GM13976 (cell line): ENCODE data around the gene YJU2.

Experiments
- DNase-seq: peaks from one replicate; pipeline ENCODE4 v3.0.0; 2012; ENCODE audit warnings: low spot score
- in situ Hi-C: fragments of 300-500 bp; cut with MboI; formaldehyde crosslinking; loops from one replicate; pipeline ENCODE4 v1.12.0; 2022; ENCODE audit warnings: low sequenced_read_pairs, mixed read lengths, inconsistent platforms; ENCODE audit not compliant: unreplicated experiment
- TF ChIP-seq, protein P1 (sequence below): IDR thresholded peaks from 2 replicates; pipeline ENCODE4 v1.5.1; 2012; ENCODE audit warnings: borderline replicate concordance, mild to moderate bottlenecking; ENCODE audit not compliant: insufficient read depth; ENCODE audit errors: extremely low read depth, missing control alignments, control extremely low read depth

Gene YJU2

DNA sequence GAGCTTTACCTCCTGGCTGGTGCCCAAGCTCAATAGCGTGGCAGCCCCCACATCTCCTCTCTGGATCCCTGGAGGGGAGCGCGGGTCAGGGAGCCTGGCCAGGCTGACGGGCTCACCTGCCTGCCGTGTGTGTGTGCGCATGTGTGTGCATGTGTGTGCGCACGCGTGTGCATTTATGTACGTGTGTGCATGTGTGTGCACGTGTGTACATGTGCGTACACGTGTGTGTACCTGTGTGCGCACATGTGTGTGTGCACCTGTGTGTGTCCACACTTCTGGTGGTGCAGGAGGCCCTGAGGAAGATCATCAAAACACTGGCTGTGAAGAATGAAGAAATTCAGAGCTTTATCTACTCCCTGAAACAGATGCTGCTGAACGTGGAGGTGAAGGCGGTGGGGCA, 58.8 kb downstream of the YJU2 start:
- in situ Hi-C loops, result no loop called here
- DNase-seq, result no peak
- TF ChIP-seq, protein P1, sequence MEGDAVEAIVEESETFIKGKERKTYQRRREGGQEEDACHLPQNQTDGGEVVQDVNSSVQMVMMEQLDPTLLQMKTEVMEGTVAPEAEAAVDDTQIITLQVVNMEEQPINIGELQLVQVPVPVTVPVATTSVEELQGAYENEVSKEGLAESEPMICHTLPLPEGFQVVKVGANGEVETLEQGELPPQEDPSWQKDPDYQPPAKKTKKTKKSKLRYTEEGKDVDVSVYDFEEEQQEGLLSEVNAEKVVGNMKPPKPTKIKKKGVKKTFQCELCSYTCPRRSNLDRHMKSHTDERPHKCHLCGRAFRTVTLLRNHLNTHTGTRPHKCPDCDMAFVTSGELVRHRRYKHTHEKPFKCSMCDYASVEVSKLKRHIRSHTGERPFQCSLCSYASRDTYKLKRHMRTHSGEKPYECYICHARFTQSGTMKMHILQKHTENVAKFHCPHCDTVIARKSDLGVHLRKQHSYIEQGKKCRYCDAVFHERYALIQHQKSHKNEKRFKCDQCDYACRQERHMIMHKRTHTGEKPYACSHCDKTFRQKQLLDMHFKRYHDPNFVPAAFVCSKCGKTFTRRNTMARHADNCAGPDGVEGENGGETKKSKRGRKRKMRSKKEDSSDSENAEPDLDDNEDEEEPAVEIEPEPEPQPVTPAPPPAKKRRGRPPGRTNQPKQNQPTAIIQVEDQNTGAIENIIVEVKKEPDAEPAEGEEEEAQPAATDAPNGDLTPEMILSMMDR, result no peak

DNA sequence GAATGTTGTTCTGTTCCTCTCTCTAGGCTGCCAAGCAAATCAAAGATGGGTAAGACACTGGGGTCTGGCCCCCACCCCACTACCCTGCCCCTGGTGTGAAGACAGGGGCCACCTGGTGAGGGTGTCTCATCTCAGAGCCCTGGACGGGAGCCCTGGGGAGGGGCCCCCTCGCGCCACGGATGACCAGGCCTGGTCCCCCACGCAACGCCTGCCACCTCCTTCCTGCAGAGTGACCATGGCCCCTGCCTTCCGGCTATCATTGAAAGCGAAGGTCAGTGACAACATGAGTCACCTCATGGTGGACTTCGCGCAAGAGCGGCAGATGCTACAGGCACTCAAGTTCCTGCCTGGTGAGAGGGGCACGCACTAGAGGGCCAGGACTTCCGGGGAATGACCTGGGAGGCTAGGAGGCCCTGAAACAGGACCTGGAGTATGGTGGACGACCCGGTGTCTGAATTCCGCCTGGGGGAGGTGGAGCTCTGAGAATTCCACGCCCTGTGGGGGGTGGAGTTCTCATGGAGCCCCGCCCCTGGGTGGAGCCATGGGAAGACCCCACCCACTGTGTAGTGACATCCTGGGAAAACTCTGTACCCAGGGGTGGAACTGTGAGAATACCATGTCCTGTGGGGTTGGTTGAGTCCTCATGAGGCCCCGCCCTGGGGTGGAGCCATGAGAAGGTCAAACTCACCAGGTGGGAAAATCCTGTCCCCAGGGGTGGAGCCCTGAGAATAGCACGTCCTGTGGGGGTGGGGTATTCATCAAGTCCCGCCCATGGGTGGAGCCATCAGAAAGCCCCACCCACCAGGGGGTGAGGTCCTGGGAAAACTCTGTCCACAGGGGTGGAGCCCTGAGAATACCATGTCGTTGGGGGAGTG, 63.6 kb downstream of the YJU2 start:
- TF ChIP-seq, protein P1, result no peak
- in situ Hi-C loops, result no loop called here
- DNase-seq, result no peak

- in situ Hi-C loops, result no loop called here
- no peak for DNase-seq
- TF ChIP-seq, protein P1, result no peak
Measured at GRCh38 chr19:4313847-4314490, 67.1 kb downstream of the YJU2 start.

GRCh38 chr19:4316956-4317355, 70.1 kb downstream of the YJU2 start:
- in situ Hi-C loops, result no loop called here
- TF ChIP-seq, protein P1, result no peak
- no peak for DNase-seq

- in situ Hi-C loops, result no loop called here
- TF ChIP-seq, protein P1, result no peak
- no peak for DNase-seq
Measured at GRCh38 chr19:4318460-4318859, 71.6 kb downstream of the YJU2 start.
